ENCODE results near the gene LY9.

LY9 gene

GRCh38 chr1:160801836-160802580 lies 6.0 kb downstream of the LY9 start:
- DNase-seq, result no peak

DNA sequence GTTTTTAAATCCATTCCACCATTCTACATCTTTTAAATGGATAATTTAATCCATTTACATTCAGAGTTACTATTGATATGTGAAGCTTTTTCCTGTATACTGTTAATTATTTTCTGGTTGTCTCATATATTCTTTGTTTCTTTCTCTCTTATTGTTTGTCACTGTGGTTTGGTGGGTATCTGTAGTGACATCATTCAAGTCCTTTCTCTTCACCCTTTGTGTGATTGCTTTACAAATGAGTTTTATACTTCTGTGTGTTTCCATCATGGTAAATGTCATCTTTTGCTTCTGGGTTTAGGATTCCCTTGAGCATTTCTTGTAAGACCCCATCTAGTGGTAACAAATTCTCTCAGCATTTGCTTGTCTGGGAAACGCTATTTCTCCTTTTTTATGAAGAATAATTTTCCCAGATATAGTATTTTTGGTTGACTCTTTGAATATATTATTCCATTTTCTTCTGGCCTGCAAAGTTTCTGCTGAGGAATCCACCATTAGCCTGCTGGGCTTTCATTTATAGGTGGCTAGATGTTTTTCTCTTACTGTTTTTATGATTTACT lies 10.2 kb downstream of the LY9 start:
- DNase-seq, result no peak

DNA sequence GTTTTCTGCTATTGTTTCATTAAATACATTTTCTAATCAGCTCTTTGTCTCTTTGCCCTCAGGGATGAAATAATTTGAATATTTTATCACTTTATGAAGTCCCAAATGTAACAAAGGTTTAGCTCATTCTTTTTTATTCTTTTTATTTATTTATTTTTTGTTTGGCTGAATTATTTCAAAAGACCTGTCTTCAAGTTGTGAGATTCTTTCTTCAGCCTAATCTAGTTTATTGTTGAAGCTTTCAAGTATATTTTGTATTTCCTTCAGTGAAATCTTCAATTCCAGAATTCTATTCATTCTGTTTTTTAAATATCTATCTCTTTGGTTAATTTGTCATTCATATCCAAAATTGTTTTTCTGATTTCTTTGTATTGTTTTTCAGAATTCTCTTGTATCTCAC lies 10.8 kb downstream of the LY9 start:
- DNase-seq, result no peak

- DNase-seq, result no peak
Observed at GRCh38 chr1:160807247-160807646, 11.3 kb downstream of the LY9 start.

DNA sequence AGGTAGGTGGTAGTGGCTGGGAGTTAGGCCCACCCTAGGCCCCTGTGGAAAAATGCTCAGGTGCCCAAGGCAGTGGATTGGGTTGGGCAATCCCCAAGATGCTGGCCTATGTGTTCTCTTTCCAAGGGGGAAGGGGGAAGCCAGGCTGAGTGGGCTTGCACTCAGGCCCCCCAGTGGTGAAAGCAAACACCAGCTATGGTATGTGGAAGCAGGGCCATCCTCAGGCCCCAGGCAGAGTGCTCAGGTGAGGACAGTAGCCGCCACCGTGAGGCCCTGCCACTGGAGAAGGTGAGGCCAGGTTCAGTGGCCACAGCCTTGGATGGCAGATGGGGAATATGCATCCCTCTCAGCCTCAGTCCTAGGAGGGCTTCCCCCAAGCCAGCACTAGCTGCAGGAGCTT lies 11.8 kb downstream of the LY9 start:
- no peak for DNase-seq

GRCh38 chr1:160808289-160808688 lies 12.3 kb downstream of the LY9 start:
- DNase-seq, result no peak

- DNase-seq, result no peak
Observed at GRCh38 chr1:160810486-160810885, 14.5 kb downstream of the LY9 start.

GRCh38 chr1:160811147-160811546 lies 15.2 kb downstream of the LY9 start:
- no peak for DNase-seq

DNA sequence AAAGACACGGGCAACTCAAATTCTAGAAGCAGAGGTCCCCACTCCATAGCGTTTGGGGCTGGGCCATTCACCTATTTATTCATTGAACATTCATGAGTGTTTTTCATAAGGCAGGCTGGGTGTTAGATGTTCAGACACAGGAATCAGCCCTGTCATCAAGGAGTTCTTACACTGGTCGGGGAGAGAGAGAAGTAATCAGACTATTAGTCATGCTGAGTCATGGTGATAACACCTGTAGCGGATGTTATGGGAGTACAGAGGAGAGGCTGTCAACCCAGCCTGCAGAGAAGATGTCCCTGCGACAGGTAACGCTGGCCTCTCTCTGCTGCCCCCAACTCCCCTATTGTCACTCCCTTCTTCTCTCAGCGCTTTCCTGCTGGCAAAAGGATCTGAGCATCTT lies 17.2 kb downstream of the LY9 start:
- no peak for DNase-seq

GRCh38 chr1:160814316-160814715 lies 18.3 kb downstream of the LY9 start:
- no peak for DNase-seq

GRCh38 chr1:160814856-160815255 lies 18.9 kb downstream of the LY9 start:
- no peak for DNase-seq

- DNase-seq, result no peak
Observed at GRCh38 chr1:160818207-160818937, 22.4 kb downstream of the LY9 start.

DNA sequence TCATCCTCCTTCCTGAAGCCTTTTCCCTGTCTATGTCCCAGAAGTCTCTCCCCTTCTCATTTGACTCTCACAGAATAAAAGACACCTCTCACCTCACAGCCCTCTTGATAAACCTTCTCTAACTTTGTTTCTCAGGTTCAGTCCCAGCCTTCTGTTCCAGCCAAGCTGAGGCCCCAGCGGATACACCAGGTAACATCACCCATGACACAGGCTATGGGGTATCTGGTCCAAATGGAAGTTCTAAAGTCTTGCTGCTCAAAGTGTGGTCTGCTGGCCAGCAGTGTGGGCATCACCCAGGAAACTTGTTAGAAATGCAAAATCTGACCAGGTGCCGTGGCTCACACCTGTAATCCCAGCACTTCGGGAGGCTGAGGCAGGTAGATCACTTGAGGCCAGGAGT lies 23.2 kb downstream of the LY9 start:
- DNase-seq, result no peak

DNA sequence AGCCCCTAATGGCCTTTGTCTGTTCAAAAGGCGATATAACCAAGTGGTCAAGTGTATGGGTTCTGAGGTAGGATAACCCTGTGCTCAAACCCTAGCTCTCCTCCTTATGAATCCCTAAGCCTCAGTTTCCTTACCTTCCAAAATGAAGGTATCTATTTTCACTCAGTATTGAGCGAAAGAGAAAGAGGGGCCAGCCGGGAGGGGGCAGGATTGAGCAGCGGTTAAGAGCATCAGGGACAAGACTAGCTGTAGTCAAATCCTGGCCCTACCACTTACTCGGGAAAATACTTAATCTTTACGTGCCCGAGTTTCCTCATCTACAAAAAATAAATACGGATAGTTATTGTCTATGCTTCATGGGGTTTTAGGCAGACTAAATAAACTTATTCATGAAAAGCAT lies 25.7 kb downstream of the LY9 start:
- DNase-seq, result no peak

GRCh38 chr1:160823296-160823695 lies 27.3 kb downstream of the LY9 start:
- DNase-seq, result no peak

DNA sequence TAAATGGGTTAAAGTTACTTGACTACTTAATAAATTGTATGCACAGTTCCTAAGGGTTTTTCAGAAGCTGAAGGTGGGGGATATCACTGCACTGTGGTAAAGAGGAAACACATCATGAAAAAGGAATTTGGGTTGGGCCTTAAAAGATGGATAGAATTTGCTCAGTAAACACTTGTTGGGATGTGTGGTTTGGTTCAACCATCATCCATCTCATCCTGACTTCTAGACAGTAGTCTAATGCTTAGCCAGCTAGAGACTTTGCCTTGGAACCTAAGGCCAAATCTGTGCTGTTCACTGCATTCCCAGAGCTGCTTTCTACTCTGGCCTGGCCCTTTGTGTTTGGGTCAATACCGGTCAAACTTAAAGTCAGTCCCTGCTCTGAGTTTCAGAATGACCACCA lies 30.6 kb downstream of the LY9 start:
- DNase-seq, result no peak

DNA sequence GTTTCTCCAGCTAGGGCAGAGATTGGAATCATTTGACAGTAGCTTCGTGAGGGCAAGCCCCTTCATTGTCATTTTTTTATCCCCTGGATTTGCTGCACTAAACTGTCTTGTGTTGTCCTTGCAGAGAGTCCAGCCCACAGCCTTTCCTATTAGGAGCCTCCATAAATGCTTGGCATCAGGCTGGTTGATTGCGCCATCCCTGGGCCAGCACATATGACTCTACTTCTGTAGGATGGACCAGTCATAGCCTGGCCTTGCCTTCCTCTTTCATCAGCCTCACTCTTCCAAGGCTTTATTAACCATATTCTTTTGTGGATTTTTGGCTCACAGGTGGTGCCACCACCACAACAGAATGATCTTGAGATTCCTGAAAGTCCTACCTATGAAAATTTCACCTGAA lies 31.4 kb downstream of the LY9 start:
- no peak for DNase-seq

GRCh38 chr1:160829766-160830165 lies 33.8 kb downstream of the LY9 start:
- DNase-seq, result no peak

GRCh38 chr1:160830321-160831153 lies 34.6 kb downstream of the LY9 start:
- DNase-seq, result peak; percentile 88

- no peak for DNase-seq
Observed at GRCh38 chr1:160834945-160835565, 39.1 kb downstream of the LY9 start.

GRCh38 chr1:160835751-160836150 lies 39.8 kb downstream of the LY9 start:
- no peak for DNase-seq

DNA sequence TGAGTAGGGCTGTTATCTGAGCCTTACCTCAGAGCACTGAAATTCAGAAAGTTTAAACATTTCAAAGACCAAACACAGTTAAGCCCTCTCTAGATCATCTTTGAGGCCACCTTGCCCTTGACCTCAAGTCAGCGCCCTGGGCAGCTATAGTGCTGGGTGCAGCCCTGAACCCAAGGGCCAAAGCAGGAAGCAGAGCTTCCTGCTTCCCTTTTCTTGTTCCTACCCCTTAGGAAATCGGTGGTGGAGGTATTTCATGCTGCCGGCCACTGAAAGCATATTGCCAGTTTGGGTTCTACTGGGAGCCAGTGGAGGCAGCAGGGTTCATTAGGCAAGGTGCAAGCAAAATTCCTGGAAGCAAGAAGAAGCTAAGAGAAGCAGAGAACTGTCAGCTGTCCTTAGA lies 40.6 kb downstream of the LY9 start:
- DNase-seq, result no peak

DNA sequence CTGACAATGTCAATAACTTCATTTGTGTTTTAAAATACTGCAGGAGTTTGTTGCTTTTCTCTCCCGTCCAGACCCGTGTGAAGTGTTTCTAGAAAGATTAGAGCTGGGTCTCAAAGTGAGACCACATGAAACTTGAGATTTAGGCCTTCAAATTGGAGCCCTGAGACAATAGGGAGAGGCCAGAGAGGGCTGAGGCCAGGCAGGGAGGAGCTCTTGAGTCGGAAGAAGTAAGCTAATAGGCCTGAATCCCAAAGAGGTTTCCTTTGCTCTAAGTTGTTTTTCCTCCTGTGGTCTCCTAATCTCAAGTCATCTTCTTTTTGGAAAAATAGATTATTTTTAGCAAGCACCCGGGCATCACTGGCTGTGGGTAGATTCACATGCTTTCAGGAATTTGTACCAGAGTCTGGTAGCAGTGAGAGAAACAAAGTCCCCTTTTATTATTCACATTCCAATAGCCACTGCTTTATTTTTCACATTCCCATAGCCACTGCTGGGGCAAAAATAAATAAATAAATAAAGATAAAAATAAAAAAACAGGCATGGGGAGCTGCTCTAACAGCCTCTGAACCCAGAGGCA lies 41.1 kb downstream of the LY9 start:
- DNase-seq, result no peak
